Stimulated activated CD8-positive, alpha-beta memory T cell treated with anti-CD3 and anti-CD28 coated beads, Interleukin-12 subunit alpha, Interleukin-12 subunit beta, amount 100 ng/mL, for 4 hours (primary cell): ENCODE data around the gene MEOX1.
"Not testable (repeated sequence)": the region's sequence is repeated elsewhere in the genome, so short reads cannot be mapped to it uniquely, and the experiment has no call there.

Experiments
- DNase-seq: peaks from one replicate; pipeline ENCODE4 v3.0.0-alpha.2; 2020; ENCODE audit warnings: low read depth

Gene MEOX1

GRCh38 chr17:43661699-43662412, at the start of gene MEOX1:
MEOX1 (minus strand) TSS chr17:43661922; CDS start chr17:43661534, 388 bp downstream.
- no peak for DNase-seq

- no peak for DNase-seq
Observed at GRCh38 chr17:43710101-43710500, 48.4 kb upstream of the MEOX1 start.

GRCh38 chr17:43709210-43709609, 47.5 kb upstream of the MEOX1 start:
- no peak for DNase-seq

- DNase-seq = no peak
Observed at GRCh38 chr17:43707184-43707583, 45.5 kb upstream of the MEOX1 start.

GRCh38 chr17:43706235-43706634, 44.5 kb upstream of the MEOX1 start:
- DNase-seq = no peak

GRCh38 chr17:43703630-43704029, 41.9 kb upstream of the MEOX1 start:
- DNase-seq = no peak

GRCh38 chr17:43702637-43703036, 40.9 kb upstream of the MEOX1 start:
- no peak for DNase-seq

GRCh38 chr17:43701318-43701743, 39.6 kb upstream of the MEOX1 start:
- peak; percentile 41 for DNase-seq

- DNase-seq = no peak
Observed at GRCh38 chr17:43699438-43699756, 37.7 kb upstream of the MEOX1 start.

- no peak for DNase-seq
Observed at GRCh38 chr17:43698678-43699437, 37.1 kb upstream of the MEOX1 start.

- no peak for DNase-seq
Observed at GRCh38 chr17:43697937-43698336, 36.2 kb upstream of the MEOX1 start.

- no peak for DNase-seq
Observed at GRCh38 chr17:43696891-43697290, 35.2 kb upstream of the MEOX1 start.

GRCh38 chr17:43695970-43696865, 34.5 kb upstream of the MEOX1 start:
- DNase-seq = no peak

- DNase-seq = peak; percentile 43
Observed at GRCh38 chr17:43694081-43694870, 32.6 kb upstream of the MEOX1 start.

GRCh38 chr17:43691317-43691693, 29.6 kb upstream of the MEOX1 start:
- DNase-seq = no peak

- DNase-seq = no peak
Observed at GRCh38 chr17:43690624-43691316, 29.0 kb upstream of the MEOX1 start.

GRCh38 chr17:43689814-43690213, 28.1 kb upstream of the MEOX1 start:
- no peak for DNase-seq

GRCh38 chr17:43689131-43689530, 27.4 kb upstream of the MEOX1 start:
- no peak for DNase-seq

GRCh38 chr17:43686957-43687356, 25.2 kb upstream of the MEOX1 start:
- not testable (repeated sequence) for DNase-seq

GRCh38 chr17:43683928-43684653, 22.4 kb upstream of the MEOX1 start:
- no peak for DNase-seq

- DNase-seq = no peak
Observed at GRCh38 chr17:43680461-43680860, 18.7 kb upstream of the MEOX1 start.
